HepG2 (cell line): ENCODE data around the gene ARHGAP12.

Experiments
- HMG20A ChIP-seq: IDR thresholded peaks from 2 replicates; pipeline ENCODE4 v1.6.1; 2016; ENCODE audit warnings: borderline replicate concordance
- NR2C2 ChIP-seq: sonication (generic); formaldehyde crosslinking; IDR thresholded peaks from 2 replicates; pipeline ENCODE4 v1.4.0; 2020; ENCODE audit warnings: missing genetic modification reagents, mild to moderate bottlenecking, moderate library complexity, borderline replicate concordance
- POLR2A ChIP-seq, 2 experiments: IDR thresholded peaks; 2 replicates each; pipeline ENCODE4 v1.6.1; 2011; ENCODE audit warnings: low read depth in 2 of 2, low read length in 2 of 2, mild to moderate bottlenecking in 1 of 2, moderate library complexity in 1 of 2; ENCODE audit not compliant: insufficient read depth in 1 of 2
- SP1 ChIP-seq, 2 experiments: fragments of 450-650 bp in 1 of 2; sonication (generic) in 1 of 2; formaldehyde crosslinking in 1 of 2; IDR thresholded peaks; 2 replicates each; pipeline versions ENCODE4 v1.4.0 to v1.6.1; 2016 to 2020; ENCODE audit warnings: missing genetic modification reagents in 1 of 2
- ZBTB1 ChIP-seq: sonication (generic); formaldehyde crosslinking; IDR thresholded peaks from 2 replicates; pipeline ENCODE4 v1.4.0; 2020; ENCODE audit warnings: missing genetic modification reagents, borderline replicate concordance
- ZBTB21 ChIP-seq: sonication (generic); formaldehyde crosslinking; IDR thresholded peaks from 2 replicates; pipeline ENCODE4 v1.4.0; 2020; ENCODE audit warnings: missing genetic modification reagents
- ZNF768 ChIP-seq: sonication (generic); formaldehyde crosslinking; IDR thresholded peaks from 2 replicates; pipeline ENCODE4 v1.4.0; 2020; ENCODE audit warnings: missing genetic modification reagents
- TF ChIP-seq, protein P1 (sequence below): sonication (generic); formaldehyde crosslinking; IDR thresholded peaks from 2 replicates; pipeline ENCODE4 v1.5.0; 2020; ENCODE audit warnings: mild to moderate bottlenecking, missing genetic modification reagents, moderate library complexity
- TF ChIP-seq, protein P2 (sequence below): sonication (generic); formaldehyde crosslinking; IDR thresholded peaks from 2 replicates; pipeline ENCODE4 v1.8.0; 2022; ENCODE audit warnings: mild to moderate bottlenecking, missing genetic modification reagents, borderline replicate concordance
- TF ChIP-seq, protein P3 (sequence below): sonication (generic); formaldehyde crosslinking; conservative IDR thresholded peaks from 2 replicates; pipeline ENCODE4 v1.4.0; 2020; ENCODE audit warnings: missing genetic modification reagents
- TF ChIP-seq, protein P4 (sequence below): IDR thresholded peaks from 2 replicates; pipeline ENCODE4 v1.6.1; 2012; ENCODE audit warnings: inconsistent platforms

DNA sequence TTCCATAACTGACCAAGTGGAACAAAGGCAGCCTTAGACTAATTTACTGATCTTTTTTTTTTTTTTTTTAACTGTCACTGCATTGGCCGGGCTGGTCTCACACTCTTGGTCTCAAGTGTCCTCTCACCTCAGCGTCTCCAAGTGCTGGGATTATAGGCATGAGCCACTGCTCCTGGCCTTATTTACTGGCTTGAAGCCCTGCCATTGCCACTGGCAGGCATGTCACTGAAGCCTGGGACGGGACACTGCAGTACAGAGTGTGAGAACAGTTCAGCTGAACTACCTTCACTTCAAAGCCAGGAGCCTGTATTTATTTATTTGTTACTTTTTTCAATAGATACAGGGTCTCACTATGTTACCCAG, 15.4 kb upstream of the ARHGAP12 start:
- TF ChIP-seq ZNF768 (CRISPR knock-in tag) (no peak), POLR2A (IDR thresholded peaks at IDR 0.05; ENCODE audit: insufficient read depth in 1 of 2, low read depth in 2 of 2, low read length in 2 of 2) (no peak), NR2C2 (CRISPR knock-in tag) (no peak), HMG20A (CRISPR knock-in tag) (no peak), ZBTB21 (CRISPR knock-in tag) (no peak), ZBTB1 (CRISPR knock-in tag) (no peak), SP1 (IDR thresholded peaks at IDR 0.05) (no peak), SP1 (CRISPR knock-in tag; IDR thresholded peaks at IDR 0.05) (no peak)
- TF ChIP-seq, protein P1, sequence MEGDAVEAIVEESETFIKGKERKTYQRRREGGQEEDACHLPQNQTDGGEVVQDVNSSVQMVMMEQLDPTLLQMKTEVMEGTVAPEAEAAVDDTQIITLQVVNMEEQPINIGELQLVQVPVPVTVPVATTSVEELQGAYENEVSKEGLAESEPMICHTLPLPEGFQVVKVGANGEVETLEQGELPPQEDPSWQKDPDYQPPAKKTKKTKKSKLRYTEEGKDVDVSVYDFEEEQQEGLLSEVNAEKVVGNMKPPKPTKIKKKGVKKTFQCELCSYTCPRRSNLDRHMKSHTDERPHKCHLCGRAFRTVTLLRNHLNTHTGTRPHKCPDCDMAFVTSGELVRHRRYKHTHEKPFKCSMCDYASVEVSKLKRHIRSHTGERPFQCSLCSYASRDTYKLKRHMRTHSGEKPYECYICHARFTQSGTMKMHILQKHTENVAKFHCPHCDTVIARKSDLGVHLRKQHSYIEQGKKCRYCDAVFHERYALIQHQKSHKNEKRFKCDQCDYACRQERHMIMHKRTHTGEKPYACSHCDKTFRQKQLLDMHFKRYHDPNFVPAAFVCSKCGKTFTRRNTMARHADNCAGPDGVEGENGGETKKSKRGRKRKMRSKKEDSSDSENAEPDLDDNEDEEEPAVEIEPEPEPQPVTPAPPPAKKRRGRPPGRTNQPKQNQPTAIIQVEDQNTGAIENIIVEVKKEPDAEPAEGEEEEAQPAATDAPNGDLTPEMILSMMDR (CRISPR knock-in tag): no peak
- TF ChIP-seq, protein P2, sequence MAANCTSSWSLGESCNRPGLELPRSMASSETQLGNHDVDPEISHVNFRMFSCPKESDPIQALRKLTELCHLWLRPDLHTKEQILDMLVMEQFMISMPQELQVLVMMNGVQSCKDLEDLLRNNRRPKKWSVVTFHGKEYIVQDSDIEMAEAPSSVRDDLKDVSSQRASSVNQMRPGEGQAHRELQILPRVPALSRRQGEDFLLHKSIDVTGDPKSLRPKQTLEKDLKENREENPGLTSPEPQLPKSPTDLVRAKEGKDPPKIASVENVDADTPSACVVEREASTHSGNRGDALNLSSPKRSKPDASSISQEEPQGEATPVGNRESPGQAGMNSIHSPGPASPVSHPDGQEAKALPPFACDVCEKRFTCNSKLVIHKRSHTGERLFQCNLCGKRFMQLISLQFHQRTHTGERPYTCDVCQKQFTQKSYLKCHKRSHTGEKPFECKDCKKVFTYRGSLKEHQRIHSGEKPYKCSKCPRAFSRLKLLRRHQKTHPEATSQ (CRISPR knock-in tag): no peak
- TF ChIP-seq, protein P3, sequence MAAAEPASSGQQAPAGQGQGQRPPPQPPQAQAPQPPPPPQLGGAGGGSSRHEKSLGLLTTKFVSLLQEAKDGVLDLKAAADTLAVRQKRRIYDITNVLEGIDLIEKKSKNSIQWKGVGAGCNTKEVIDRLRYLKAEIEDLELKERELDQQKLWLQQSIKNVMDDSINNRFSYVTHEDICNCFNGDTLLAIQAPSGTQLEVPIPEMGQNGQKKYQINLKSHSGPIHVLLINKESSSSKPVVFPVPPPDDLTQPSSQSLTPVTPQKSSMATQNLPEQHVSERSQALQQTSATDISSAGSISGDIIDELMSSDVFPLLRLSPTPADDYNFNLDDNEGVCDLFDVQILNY (CRISPR knock-in tag): no peak
- TF ChIP-seq, protein P4, sequence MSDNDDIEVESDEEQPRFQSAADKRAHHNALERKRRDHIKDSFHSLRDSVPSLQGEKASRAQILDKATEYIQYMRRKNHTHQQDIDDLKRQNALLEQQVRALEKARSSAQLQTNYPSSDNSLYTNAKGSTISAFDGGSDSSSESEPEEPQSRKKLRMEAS: no peak
